Gastrocnemius medialis (tissue), 4 donors: ENCODE measurements around the gene C14orf180.

ENCODE experiments used
- POLR2A ChIP-seq, 2 donors: fragments of 450-650 bp; IDR thresholded peaks; one replicate each; pipeline ENCODE4 v1.6.1; 2017; ENCODE audit warnings: antibody characterized with exemption in 2 of 2, mild to moderate bottlenecking in 2 of 2, moderate library complexity in 2 of 2
- TF ChIP-seq, protein P1 (sequence below), 5 experiments: fragments of 450-650 bp in 3 of 5; fragments of 200-600 bp in 2 of 5; sonication (generic) in 2 of 5; IDR thresholded peaks in 4 of 5; conservative IDR thresholded peaks in 1 of 5; 1 replicate in 4 of 5; 2 replicates in 1 of 5; pipeline ENCODE4 v1.5.1; 2016 to 2019; ENCODE audit warnings: antibody characterized with exemption in 5 of 5, mild to moderate bottlenecking in 3 of 5, moderate library complexity in 3 of 5

GRCh38 chr14:104558231-104559027 is 21.1 kb upstream of the C14orf180 start:
- TF ChIP-seq, protein P1, sequence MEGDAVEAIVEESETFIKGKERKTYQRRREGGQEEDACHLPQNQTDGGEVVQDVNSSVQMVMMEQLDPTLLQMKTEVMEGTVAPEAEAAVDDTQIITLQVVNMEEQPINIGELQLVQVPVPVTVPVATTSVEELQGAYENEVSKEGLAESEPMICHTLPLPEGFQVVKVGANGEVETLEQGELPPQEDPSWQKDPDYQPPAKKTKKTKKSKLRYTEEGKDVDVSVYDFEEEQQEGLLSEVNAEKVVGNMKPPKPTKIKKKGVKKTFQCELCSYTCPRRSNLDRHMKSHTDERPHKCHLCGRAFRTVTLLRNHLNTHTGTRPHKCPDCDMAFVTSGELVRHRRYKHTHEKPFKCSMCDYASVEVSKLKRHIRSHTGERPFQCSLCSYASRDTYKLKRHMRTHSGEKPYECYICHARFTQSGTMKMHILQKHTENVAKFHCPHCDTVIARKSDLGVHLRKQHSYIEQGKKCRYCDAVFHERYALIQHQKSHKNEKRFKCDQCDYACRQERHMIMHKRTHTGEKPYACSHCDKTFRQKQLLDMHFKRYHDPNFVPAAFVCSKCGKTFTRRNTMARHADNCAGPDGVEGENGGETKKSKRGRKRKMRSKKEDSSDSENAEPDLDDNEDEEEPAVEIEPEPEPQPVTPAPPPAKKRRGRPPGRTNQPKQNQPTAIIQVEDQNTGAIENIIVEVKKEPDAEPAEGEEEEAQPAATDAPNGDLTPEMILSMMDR (IDR thresholded peaks at IDR 0.05 in 4 of 5, conservative IDR thresholded peaks at IDR 0.05 in 1 of 5): no peak
- TF ChIP-seq POLR2A (IDR thresholded peaks at IDR 0.05): no peak
